Hepatocyte (in vitro differentiated cells): ENCODE results near the gene JMJD4.

Experiments
- CTCF ChIP-seq: fragments of 200-600 bp; sonication (generic); IDR thresholded peaks from 2 replicates; pipeline ENCODE4 v1.5.1; 2016; ENCODE audit warnings: antibody characterized with exemption, mild to moderate bottlenecking; ENCODE audit not compliant: poor library complexity
- EZH2phosphoT487 ChIP-seq: fragments of 200-600 bp; sonication (generic); IDR thresholded peaks from one replicate; pipeline ENCODE4 v1.6.1; 2018; ENCODE audit warnings: antibody characterized with exemption, mild to moderate bottlenecking, low read depth, moderate library complexity; ENCODE audit not compliant: unreplicated experiment, severe bottlenecking

DNA sequence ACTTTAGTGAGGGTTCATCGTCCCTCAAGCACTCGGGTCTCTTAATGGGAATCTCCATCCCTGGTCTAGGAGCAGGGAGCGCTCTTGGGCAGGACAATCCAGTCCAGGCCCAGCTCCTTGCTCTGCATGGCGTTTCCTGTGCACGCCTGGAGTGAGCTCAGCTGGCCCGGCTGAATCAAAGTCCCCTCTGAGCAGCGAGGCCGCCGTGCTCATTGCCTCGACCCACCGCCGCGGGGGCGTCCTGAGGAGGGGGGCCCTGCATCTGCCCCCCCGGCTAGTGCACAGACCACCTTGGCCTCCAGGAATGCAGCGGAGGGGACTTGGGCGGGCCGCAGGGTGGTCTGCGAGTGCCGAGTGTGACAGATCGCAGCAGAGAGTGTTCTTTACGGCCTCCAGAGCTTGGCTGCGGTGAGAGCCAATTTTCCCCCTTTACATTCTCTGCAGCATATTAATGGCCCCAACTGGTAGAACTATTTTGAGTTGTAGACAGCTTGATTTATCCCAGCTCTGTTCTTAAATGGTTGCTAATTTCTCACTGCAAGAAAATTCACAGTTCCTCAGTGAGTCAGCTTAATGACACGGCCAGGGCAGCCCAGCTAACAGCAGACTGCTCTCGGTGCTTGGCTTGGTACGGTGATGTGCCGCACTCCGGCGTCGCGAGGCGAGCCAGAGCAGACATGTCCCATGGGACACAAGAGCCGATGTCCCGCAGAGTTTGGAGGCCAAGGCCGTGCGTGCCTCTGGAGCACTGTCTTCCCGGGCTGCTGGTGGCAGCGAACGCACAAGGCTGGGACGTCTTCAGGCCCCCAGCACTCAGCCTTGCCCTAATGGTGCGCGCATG is 39.9 kb upstream of the JMJD4 start:
- TF ChIP-seq CTCF (no peak), EZH2phosphoT487 (no peak)
